Breast epithelium (tissue), 3 donors: ENCODE measurements around the gene NKD2.

Source experiments
- POLR2A ChIP-seq: fragments of 450-650 bp; IDR thresholded peaks from one replicate; pipeline ENCODE4 v1.6.1; 2016; ENCODE audit warnings: antibody characterized with exemption, mild to moderate bottlenecking, moderate library complexity
- POLR2AphosphoS5 ChIP-seq, 3 donors: sonication (generic); formaldehyde crosslinking; IDR thresholded peaks; one replicate each; pipeline ENCODE4 v1.6.1; 2017; ENCODE audit warnings: antibody characterized with exemption in 3 of 3
- TF ChIP-seq, protein P1 (sequence below), 3 donors: fragments of 450-650 bp; IDR thresholded peaks; one replicate each; pipeline ENCODE4 v1.5.1; 2016 to 2017; ENCODE audit warnings: antibody characterized with exemption in 3 of 3, mild to moderate bottlenecking in 3 of 3, moderate library complexity in 3 of 3

DNA sequence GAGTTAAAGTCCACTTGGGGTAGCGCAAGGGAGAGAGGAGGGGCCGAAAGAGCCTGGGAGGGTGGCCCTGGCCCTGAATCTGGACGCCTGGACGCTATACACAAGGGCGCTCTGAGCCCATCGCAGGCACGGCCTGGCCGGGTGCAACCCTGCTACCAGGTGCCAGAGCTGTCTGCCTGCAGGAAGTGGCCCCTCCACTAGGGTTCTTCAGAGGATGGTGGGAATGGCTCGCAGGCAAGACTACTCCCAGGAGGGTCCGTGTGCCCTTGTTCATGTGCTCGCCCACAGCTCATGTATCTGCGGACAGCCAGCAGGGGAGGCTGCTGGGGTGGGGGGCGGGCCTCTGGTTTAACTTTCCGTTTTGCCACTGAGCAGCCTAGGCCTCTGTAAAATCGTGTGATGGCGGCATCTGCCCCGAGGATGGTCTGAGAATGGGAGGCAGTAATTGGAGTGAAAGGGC, 1.4 kb upstream of the NKD2 start:
- TF ChIP-seq, protein P1, sequence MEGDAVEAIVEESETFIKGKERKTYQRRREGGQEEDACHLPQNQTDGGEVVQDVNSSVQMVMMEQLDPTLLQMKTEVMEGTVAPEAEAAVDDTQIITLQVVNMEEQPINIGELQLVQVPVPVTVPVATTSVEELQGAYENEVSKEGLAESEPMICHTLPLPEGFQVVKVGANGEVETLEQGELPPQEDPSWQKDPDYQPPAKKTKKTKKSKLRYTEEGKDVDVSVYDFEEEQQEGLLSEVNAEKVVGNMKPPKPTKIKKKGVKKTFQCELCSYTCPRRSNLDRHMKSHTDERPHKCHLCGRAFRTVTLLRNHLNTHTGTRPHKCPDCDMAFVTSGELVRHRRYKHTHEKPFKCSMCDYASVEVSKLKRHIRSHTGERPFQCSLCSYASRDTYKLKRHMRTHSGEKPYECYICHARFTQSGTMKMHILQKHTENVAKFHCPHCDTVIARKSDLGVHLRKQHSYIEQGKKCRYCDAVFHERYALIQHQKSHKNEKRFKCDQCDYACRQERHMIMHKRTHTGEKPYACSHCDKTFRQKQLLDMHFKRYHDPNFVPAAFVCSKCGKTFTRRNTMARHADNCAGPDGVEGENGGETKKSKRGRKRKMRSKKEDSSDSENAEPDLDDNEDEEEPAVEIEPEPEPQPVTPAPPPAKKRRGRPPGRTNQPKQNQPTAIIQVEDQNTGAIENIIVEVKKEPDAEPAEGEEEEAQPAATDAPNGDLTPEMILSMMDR (IDR thresholded peaks at IDR 0.05), result no peak
- TF ChIP-seq POLR2A, result no peak
- TF ChIP-seq POLR2AphosphoS5 (IDR thresholded peaks at IDR 0.05), result no peak
